ENCODE data around the gene GLI1.

The GLI1 gene

GRCh38 chr12:57471661-57472060, 12.1 kb downstream of the GLI1 start:
- no peak for TF ChIP-seq POLR2A (IDR thresholded peaks at IDR 0.05; ENCODE audit: low read depth, low read length)
- FAIRE-seq (no peak), DNase-seq (ENCODE audit: insufficient read length, low spot score) (no peak)

- no peak for DNase-seq (ENCODE audit: insufficient read length, low spot score)
- no peak for FAIRE-seq
- no peak for TF ChIP-seq POLR2A (IDR thresholded peaks at IDR 0.05; ENCODE audit: low read depth, low read length)
Measured at GRCh38 chr12:57472391-57472790, 12.8 kb downstream of the GLI1 start.

GRCh38 chr12:57473392-57473791, 13.8 kb downstream of the GLI1 start:
- DNase-seq (ENCODE audit: insufficient read length, low spot score) (no peak), FAIRE-seq (no peak)
- no peak for TF ChIP-seq POLR2A (IDR thresholded peaks at IDR 0.05; ENCODE audit: low read depth, low read length)

- TF ChIP-seq POLR2A (IDR thresholded peaks at IDR 0.05; ENCODE audit: low read depth, low read length) = no peak
- no peak for DNase-seq (ENCODE audit: insufficient read length, low spot score)
- FAIRE-seq = no peak
Measured at GRCh38 chr12:57473886-57474285, 14.3 kb downstream of the GLI1 start.

- no peak for DNase-seq (ENCODE audit: insufficient read length, low spot score)
- TF ChIP-seq POLR2A (IDR thresholded peaks at IDR 0.05; ENCODE audit: low read depth, low read length) = no peak
- no peak for FAIRE-seq
Measured at GRCh38 chr12:57474430-57474829, 14.8 kb downstream of the GLI1 start.

- no peak for TF ChIP-seq POLR2A (IDR thresholded peaks at IDR 0.05; ENCODE audit: low read depth, low read length)
Measured at GRCh38 chr12:57474862-57475261, 15.3 kb downstream of the GLI1 start.

GRCh38 chr12:57475271-57476161, 15.9 kb downstream of the GLI1 start:
- FAIRE-seq (no peak), DNase-seq (ENCODE audit: insufficient read length, low spot score) (no peak)
- no peak for TF ChIP-seq POLR2A (IDR thresholded peaks at IDR 0.05; ENCODE audit: low read depth, low read length)

More at GRCh38 chr12:57474862-57475261, 15.3 kb downstream of the GLI1 start:
- DNase-seq (ENCODE audit: insufficient read length, low spot score) (no peak), FAIRE-seq (no peak)

- FAIRE-seq = no peak
- DNase-seq (ENCODE audit: insufficient read length, low spot score) = no peak
- TF ChIP-seq POLR2A (IDR thresholded peaks at IDR 0.05; ENCODE audit: low read depth, low read length) = no peak
Measured at GRCh38 chr12:57476162-57476992, 16.8 kb downstream of the GLI1 start.

- TF ChIP-seq POLR2A (IDR thresholded peaks at IDR 0.05; ENCODE audit: low read depth, low read length) = no peak
- no peak for DNase-seq (ENCODE audit: insufficient read length, low spot score)
- FAIRE-seq = no peak
Measured at GRCh38 chr12:57476993-57477709, 17.6 kb downstream of the GLI1 start.

GRCh38 chr12:57477710-57478681, 18.4 kb downstream of the GLI1 start:
- FAIRE-seq (no peak), DNase-seq (ENCODE audit: insufficient read length, low spot score) (no peak)
- no peak for TF ChIP-seq POLR2A (IDR thresholded peaks at IDR 0.05; ENCODE audit: low read depth, low read length)

GRCh38 chr12:57479043-57479375, 19.4 kb downstream of the GLI1 start:
- TF ChIP-seq POLR2A (IDR thresholded peaks at IDR 0.05; ENCODE audit: low read depth, low read length) = no peak
- FAIRE-seq = no peak
- DNase-seq (ENCODE audit: insufficient read length, low spot score) = no peak

GRCh38 chr12:57479376-57480115, 20.0 kb downstream of the GLI1 start, which contains the start of gene ARHGAP9:
Gene ARHGAP9, minus strand, starts transcription at chr12:57479866. Its CDS starts 460 bp downstream, at chr12:57479406.
- no peak for TF ChIP-seq POLR2A (IDR thresholded peaks at IDR 0.05; ENCODE audit: low read depth, low read length)
- DNase-seq (ENCODE audit: insufficient read length, low spot score) (no peak), FAIRE-seq (no peak)
